ENCODE data around the gene THSD7A. TPM values are rescaled to one million over a fixed set of nuclear protein-coding genes. Genes with fewer than 3 reads are reported as not detected.

The THSD7A gene, protein sequence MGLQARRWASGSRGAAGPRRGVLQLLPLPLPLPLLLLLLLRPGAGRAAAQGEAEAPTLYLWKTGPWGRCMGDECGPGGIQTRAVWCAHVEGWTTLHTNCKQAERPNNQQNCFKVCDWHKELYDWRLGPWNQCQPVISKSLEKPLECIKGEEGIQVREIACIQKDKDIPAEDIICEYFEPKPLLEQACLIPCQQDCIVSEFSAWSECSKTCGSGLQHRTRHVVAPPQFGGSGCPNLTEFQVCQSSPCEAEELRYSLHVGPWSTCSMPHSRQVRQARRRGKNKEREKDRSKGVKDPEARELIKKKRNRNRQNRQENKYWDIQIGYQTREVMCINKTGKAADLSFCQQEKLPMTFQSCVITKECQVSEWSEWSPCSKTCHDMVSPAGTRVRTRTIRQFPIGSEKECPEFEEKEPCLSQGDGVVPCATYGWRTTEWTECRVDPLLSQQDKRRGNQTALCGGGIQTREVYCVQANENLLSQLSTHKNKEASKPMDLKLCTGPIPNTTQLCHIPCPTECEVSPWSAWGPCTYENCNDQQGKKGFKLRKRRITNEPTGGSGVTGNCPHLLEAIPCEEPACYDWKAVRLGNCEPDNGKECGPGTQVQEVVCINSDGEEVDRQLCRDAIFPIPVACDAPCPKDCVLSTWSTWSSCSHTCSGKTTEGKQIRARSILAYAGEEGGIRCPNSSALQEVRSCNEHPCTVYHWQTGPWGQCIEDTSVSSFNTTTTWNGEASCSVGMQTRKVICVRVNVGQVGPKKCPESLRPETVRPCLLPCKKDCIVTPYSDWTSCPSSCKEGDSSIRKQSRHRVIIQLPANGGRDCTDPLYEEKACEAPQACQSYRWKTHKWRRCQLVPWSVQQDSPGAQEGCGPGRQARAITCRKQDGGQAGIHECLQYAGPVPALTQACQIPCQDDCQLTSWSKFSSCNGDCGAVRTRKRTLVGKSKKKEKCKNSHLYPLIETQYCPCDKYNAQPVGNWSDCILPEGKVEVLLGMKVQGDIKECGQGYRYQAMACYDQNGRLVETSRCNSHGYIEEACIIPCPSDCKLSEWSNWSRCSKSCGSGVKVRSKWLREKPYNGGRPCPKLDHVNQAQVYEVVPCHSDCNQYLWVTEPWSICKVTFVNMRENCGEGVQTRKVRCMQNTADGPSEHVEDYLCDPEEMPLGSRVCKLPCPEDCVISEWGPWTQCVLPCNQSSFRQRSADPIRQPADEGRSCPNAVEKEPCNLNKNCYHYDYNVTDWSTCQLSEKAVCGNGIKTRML (N-terminal part only)
- not detected for total RNA-seq

GRCh38 chr7:11831736-11832495 lies at the start of gene THSD7A:
TSS of gene THSD7A (minus strand) at chr7:11832198. CDS start at chr7:11831946, 252 bp downstream.
- peak; percentile 27 for DNase-seq
- H3K27ac Mint-ChIP-seq: no peak within 1 kb of the TSS

GRCh38 chr7:11881680-11882079 lies 49.7 kb upstream of the THSD7A start:
- Mint-ChIP-seq H3K36me3 (ENCODE audit: low read depth) (no peaks in the 10 kb centered on the region), H3K9me3 (ENCODE audit: low read depth) (peaks cover 1% of the 10 kb centered on the region), H3K27me3 (no peaks in the 10 kb centered on the region), H3K4me1 (no peaks in the 10 kb centered on the region), H3K4me3 (no peak overlapping the region), H3K27ac (no peak overlapping the region)
- intact Hi-C loops (cut with DNase I, micrococcal nuclease): no loop called here
- CTCF ChIA-PET: no interaction called here
- POLR2A ChIA-PET: no interaction called here
- ATAC-seq (no peak), DNase-seq (no peak)

More at GRCh38 chr7:11831736-11832495, at the start of gene THSD7A:
- POLR2A ChIA-PET: no interaction called here
- Mint-ChIP-seq H3K4me3 (peak within 1 kb of the TSS; percentile 15), H3K27me3 (peaks cover 41% of the 10 kb centered on the region), H3K9me3 (ENCODE audit: low read depth) (no peaks in the 10 kb centered on the region), H3K36me3 (ENCODE audit: low read depth) (no peaks in the 10 kb centered on the region), H3K4me1 (peaks cover 13% of the 10 kb centered on the region)
- CTCF ChIA-PET: no interaction called here
- intact Hi-C loops (cut with DNase I, micrococcal nuclease): loop anchor here (5.0 kb wide), 1 partner anchor 490 kb away; no protein-coding TSS in a partner anchor
- ATAC-seq: peak; percentile 55

DNA sequence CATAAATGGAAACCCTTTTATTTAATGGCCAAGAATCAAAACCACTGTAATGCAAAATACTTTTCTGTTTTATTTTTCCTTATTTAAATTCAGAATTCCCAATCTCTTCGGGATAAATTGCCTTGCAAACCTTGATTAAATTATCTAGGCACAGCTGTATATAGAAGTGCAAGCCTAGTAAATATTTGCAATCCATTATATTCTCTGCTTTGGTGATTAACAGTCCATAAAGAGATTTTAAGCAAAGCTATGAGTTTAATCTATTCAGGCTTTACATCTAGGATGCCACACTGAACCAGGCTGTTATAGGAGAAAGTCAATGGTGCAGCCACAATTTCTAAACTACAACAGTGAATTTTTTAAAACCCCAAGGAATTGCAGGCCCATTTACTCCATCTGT lies 43.6 kb upstream of the THSD7A start:
- DNase-seq (no peak), ATAC-seq (no peak)
- Mint-ChIP-seq H3K9me3 (ENCODE audit: low read depth) (no peaks in the 10 kb centered on the region), H3K36me3 (ENCODE audit: low read depth) (no peaks in the 10 kb centered on the region), H3K27me3 (no peaks in the 10 kb centered on the region), H3K27ac (no peak overlapping the region), H3K4me1 (no peaks in the 10 kb centered on the region), H3K4me3 (no peak overlapping the region)
- CTCF ChIA-PET: no interaction called here
- POLR2A ChIA-PET: no interaction called here
- intact Hi-C loops (cut with DNase I, micrococcal nuclease): no loop called here

DNA sequence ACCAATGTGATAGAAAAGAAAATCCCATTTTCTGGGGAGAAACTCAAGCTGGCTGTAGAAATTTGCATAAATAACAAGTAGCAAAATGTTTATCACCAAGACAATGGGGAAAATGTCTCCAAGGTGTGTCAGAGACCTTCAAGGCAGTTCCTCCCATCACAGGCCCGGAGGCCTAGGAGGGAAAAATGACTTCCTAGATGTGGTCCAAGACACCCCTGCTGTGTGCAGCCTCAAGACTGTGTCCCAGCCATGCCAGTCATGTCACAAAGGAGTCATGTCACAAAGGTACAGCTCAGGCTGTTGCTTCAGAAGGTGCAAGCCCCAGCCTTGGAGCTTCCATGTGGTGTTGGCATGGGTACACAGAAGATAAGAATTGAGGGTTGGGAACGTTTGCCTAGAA lies 33.7 kb upstream of the THSD7A start:
- ChIA-PET CTCF (no interaction called here), POLR2A (no interaction called here)
- no peak for DNase-seq
- Mint-ChIP-seq H3K4me1 (no peaks in the 10 kb centered on the region), H3K36me3 (ENCODE audit: low read depth) (no peaks in the 10 kb centered on the region), H3K27me3 (no peaks in the 10 kb centered on the region), H3K9me3 (ENCODE audit: low read depth) (peaks cover 9% of the 10 kb centered on the region), H3K4me3 (no peak overlapping the region), H3K27ac (no peak overlapping the region)
- ATAC-seq: no peak
- intact Hi-C loops (cut with DNase I, micrococcal nuclease): no loop called here

GRCh38 chr7:11858622-11859302 lies 26.8 kb upstream of the THSD7A start:
- ATAC-seq (no peak), DNase-seq (no peak)
- Mint-ChIP-seq H3K36me3 (ENCODE audit: low read depth) (no peaks in the 10 kb centered on the region), H3K27ac (no peak overlapping the region), H3K4me1 (no peaks in the 10 kb centered on the region), H3K9me3 (ENCODE audit: low read depth) (no peaks in the 10 kb centered on the region), H3K4me3 (no peak overlapping the region), H3K27me3 (no peaks in the 10 kb centered on the region)
- ChIA-PET POLR2A (no interaction called here), CTCF (no interaction called here)
- intact Hi-C loops (cut with DNase I, micrococcal nuclease): no loop called here

- CTCF ChIA-PET: no interaction called here
- H3K27me3 Mint-ChIP-seq: no peaks in the 10 kb centered on the region
- no peak overlapping the region for H3K27ac Mint-ChIP-seq
- DNase-seq (no peak), ATAC-seq (no peak)
- H3K9me3 Mint-ChIP-seq (ENCODE audit: low read depth): no peaks in the 10 kb centered on the region
- intact Hi-C loops (cut with DNase I, micrococcal nuclease): no loop called here
- H3K36me3 Mint-ChIP-seq (ENCODE audit: low read depth): no peaks in the 10 kb centered on the region
- POLR2A ChIA-PET: no interaction called here
- H3K4me1 Mint-ChIP-seq: no peaks in the 10 kb centered on the region
- no peak overlapping the region for H3K4me3 Mint-ChIP-seq
These were observed 26.0 kb upstream of the THSD7A start for GRCh38 chr7:11858026-11858425.

DNA sequence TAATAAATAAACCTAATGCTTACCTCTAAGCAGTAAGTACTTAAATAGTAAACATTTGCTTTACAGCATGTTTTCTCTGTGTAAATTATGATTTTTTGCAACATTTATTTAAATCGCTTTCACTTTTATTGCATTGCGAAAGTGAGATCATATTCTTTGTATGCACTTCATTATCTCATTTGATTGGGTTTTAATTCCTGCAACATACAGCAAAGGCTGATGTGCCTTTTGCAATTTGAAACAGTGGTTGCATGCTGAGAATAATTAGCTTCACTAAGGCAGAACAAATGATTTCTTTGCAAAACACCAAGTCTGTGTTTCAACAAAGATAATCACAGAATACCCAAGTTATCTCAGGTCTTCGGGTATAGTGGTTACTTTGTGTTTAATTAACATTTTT lies 16.3 kb upstream of the THSD7A start:
- Mint-ChIP-seq H3K4me1 (no peaks in the 10 kb centered on the region), H3K9me3 (ENCODE audit: low read depth) (no peaks in the 10 kb centered on the region), H3K36me3 (ENCODE audit: low read depth) (no peaks in the 10 kb centered on the region), H3K27me3 (no peaks in the 10 kb centered on the region), H3K4me3 (no peak overlapping the region), H3K27ac (no peak overlapping the region)
- ChIA-PET CTCF (no interaction called here), POLR2A (no interaction called here)
- no peak for DNase-seq
- no peak for ATAC-seq
- intact Hi-C loops (cut with DNase I, micrococcal nuclease): loop anchor here in 1 of 2 experiments (5.0 kb wide), 1 partner anchor 474 kb away; no protein-coding TSS in a partner anchor

- H3K9me3 Mint-ChIP-seq (ENCODE audit: low read depth): no peaks in the 10 kb centered on the region
- no peak overlapping the region for H3K4me3 Mint-ChIP-seq
- H3K27me3 Mint-ChIP-seq: no peaks in the 10 kb centered on the region
- CTCF ChIA-PET: no interaction called here
- H3K4me1 Mint-ChIP-seq: no peaks in the 10 kb centered on the region
- ATAC-seq: no peak
- H3K27ac Mint-ChIP-seq: no peak overlapping the region
- POLR2A ChIA-PET: no interaction called here
- DNase-seq: no peak
- no peaks in the 10 kb centered on the region for H3K36me3 Mint-ChIP-seq (ENCODE audit: low read depth)
- intact Hi-C loops (cut with DNase I, micrococcal nuclease): loop anchor here in 1 of 2 experiments (5.0 kb wide), 1 partner anchor 475 kb away; no protein-coding TSS in a partner anchor
These were observed 15.3 kb upstream of the THSD7A start for GRCh38 chr7:11847336-11847735.

- H3K27me3 Mint-ChIP-seq: no peaks in the 10 kb centered on the region
These were observed 14.5 kb upstream of the THSD7A start for GRCh38 chr7:11846361-11846955.

DNA sequence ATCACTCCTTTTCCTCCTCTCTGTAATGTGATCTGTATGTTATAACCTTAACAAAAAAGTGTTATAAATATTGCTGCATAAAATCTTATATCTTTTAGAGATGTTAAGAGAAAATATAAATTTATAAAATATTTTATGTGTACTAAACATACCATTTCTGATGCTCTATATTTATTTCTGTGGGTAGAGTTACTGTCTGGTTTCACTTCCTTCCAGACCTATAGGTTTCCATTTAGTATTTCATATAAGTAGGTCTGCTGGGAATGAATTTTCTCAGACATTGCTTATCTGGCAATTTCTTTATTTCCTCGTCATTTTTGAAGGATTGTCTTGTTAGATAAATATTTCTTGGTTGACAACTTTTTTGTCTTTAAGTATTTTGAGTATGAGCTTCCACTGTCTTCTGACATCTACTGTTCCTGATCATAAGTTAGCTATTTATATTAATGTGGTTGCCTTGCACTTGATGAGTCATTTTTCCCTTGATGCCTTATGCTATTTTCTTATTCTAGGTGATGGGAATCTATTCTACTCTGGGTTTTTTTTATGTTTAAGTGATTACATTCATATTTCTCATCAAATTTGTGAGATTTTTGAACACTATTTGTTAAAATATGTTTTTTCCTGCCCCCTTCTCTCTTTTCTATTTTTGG lies 11.2 kb upstream of the THSD7A start:
- ATAC-seq (no peak), DNase-seq (no peak)
- no peaks in the 10 kb centered on the region for H3K36me3 Mint-ChIP-seq (ENCODE audit: low read depth)
- no peak overlapping the region for H3K27ac Mint-ChIP-seq
- no peaks in the 10 kb centered on the region for H3K27me3 Mint-ChIP-seq
- H3K4me1 Mint-ChIP-seq: no peaks in the 10 kb centered on the region
- H3K9me3 Mint-ChIP-seq (ENCODE audit: low read depth): no peaks in the 10 kb centered on the region
- intact Hi-C loops (cut with DNase I, micrococcal nuclease): no loop called here
- CTCF ChIA-PET: no interaction called here
- no peak overlapping the region for H3K4me3 Mint-ChIP-seq
- POLR2A ChIA-PET: no interaction called here

More at GRCh38 chr7:11846361-11846955, 14.5 kb upstream of the THSD7A start:
- intact Hi-C loops (cut with DNase I, micrococcal nuclease): loop anchor here in 1 of 2 experiments (5.0 kb wide), 1 partner anchor 476 kb away; no protein-coding TSS in a partner anchor
- no peak overlapping the region for H3K4me3 Mint-ChIP-seq
- no peaks in the 10 kb centered on the region for H3K9me3 Mint-ChIP-seq (ENCODE audit: low read depth)
- no peaks in the 10 kb centered on the region for H3K4me1 Mint-ChIP-seq
- POLR2A ChIA-PET: no interaction called here
- ATAC-seq (no peak), DNase-seq (no peak)
- CTCF ChIA-PET: no interaction called here
- H3K36me3 Mint-ChIP-seq (ENCODE audit: low read depth): no peaks in the 10 kb centered on the region
- H3K27ac Mint-ChIP-seq: no peak overlapping the region

All from activated CD4-positive, alpha-beta T cell treated with anti-CD3 and anti-CD28 coated beads for 36 hours (primary cell).